HUES64 (cell line): ENCODE measurements around the gene SPSB3.

Experiments used
- H3K27ac ChIP-seq: 2 replicates; pipeline ENCODE4 v1.7.0; 2013; ENCODE audit warnings: low read depth, low read length, inconsistent platforms
- H3K27me3 ChIP-seq: 2 replicates; pipeline ENCODE4 v1.6.1; 2013; ENCODE audit warnings: mild to moderate bottlenecking, low read length; ENCODE audit not compliant: insufficient read depth
- H3K36me3 ChIP-seq: 2 replicates; pipeline ENCODE4 v1.6.1; 2013; ENCODE audit warnings: mild to moderate bottlenecking, low read length; ENCODE audit not compliant: insufficient read depth
- H3K4me1 ChIP-seq: 2 replicates; pipeline ENCODE4 v1.6.1; 2013; ENCODE audit warnings: mild to moderate bottlenecking, low read length, moderate library complexity; ENCODE audit not compliant: insufficient read depth
- H3K4me3 ChIP-seq: 2 replicates; pipeline ENCODE4 v1.5.1; 2013; ENCODE audit warnings: mild to moderate bottlenecking, low read length, moderate library complexity
- H3K9ac ChIP-seq: 2 replicates; pipeline ENCODE4 v1.6.1; 2013; ENCODE audit warnings: mild to moderate bottlenecking, low read depth, low read length
- H3K9me3 ChIP-seq: 2 replicates; pipeline ENCODE4 v1.6.1; 2013; ENCODE audit warnings: low read depth, low read length; ENCODE audit not compliant: insufficient read depth
- WGBS: fragments of 150-250, 120-280 bp; methylation state at CpG from one replicate; pipeline ENCODE4 v1.1.7; 2013; ENCODE audit warnings: missing lambda C conversion rate; 5-methylcytosine and 5-hydroxymethylcytosine counted together

The SPSB3 gene

GRCh38 chr16:1777375-1778199 lies 4.8 kb downstream of the SPSB3 start:
- WGBS = 94% methylated on average over 36 of the region's 36 CpGs
- H3K27ac ChIP-seq = no peak overlapping the region

GRCh38 chr16:1776991-1777374 lies 5.4 kb downstream of the SPSB3 start:
- WGBS = 95% methylated on average over 22 of the region's 22 CpGs
- no peak overlapping the region for H3K27ac ChIP-seq
- no peaks in the 10 kb centered on the region for H3K9me3 ChIP-seq
- no peak overlapping the region for H3K9ac ChIP-seq
- H3K36me3 ChIP-seq = peaks cover 35% of the 10 kb centered on the region
- no peak overlapping the region for H3K4me3 ChIP-seq
- H3K4me1 ChIP-seq = no peaks in the 10 kb centered on the region; the same call in 1 of the 2 replicates
- no peaks in the 10 kb centered on the region for H3K27me3 ChIP-seq

More at GRCh38 chr16:1777375-1778199, 4.8 kb downstream of the SPSB3 start:
- no peaks in the 10 kb centered on the region for H3K9me3 ChIP-seq
- H3K36me3 ChIP-seq = peaks cover 35% of the 10 kb centered on the region
- no peak overlapping the region for H3K9ac ChIP-seq
- H3K27me3 ChIP-seq = no peaks in the 10 kb centered on the region
- H3K4me3 ChIP-seq = no peak overlapping the region
- no peaks in the 10 kb centered on the region; the same call in 1 of the 2 replicates for H3K4me1 ChIP-seq

- WGBS = 97% methylated on average over 13 of the region's 13 CpGs
- Histone ChIP-seq H3K27me3 (no peaks in the 10 kb centered on the region), H3K27ac (no peak overlapping the region), H3K4me3 (no peak overlapping the region), H3K9me3 (no peaks in the 10 kb centered on the region), H3K9ac (no peak overlapping the region), H3K36me3 (peaks cover 35% of the 10 kb centered on the region), H3K4me1 (no peaks in the 10 kb centered on the region; the same call in 1 of the 2 replicates)
Measured at GRCh38 chr16:1776672-1776955, 5.8 kb downstream of the SPSB3 start.

- no peak overlapping the region for H3K4me3 ChIP-seq
- H3K9me3 ChIP-seq = no peaks in the 10 kb centered on the region
- H3K27ac ChIP-seq = no peak overlapping the region
- H3K4me1 ChIP-seq = no peaks in the 10 kb centered on the region; the same call in 1 of the 2 replicates
- H3K27me3 ChIP-seq = no peaks in the 10 kb centered on the region
- WGBS = 96% methylated on average over 28 of the region's 28 CpGs
- H3K36me3 ChIP-seq = peaks cover 35% of the 10 kb centered on the region
- no peak overlapping the region for H3K9ac ChIP-seq
Measured at GRCh38 chr16:1775846-1776671, 6.3 kb downstream of the SPSB3 start.

GRCh38 chr16:1775006-1775845 lies 7.1 kb downstream of the SPSB3 start:
- Histone ChIP-seq H3K36me3 (peaks cover 30% of the 10 kb centered on the region), H3K27me3 (no peaks in the 10 kb centered on the region), H3K4me1 (no peaks in the 10 kb centered on the region; the same call in 1 of the 2 replicates), H3K4me3 (no peak overlapping the region), H3K9me3 (no peaks in the 10 kb centered on the region), H3K9ac (0 out of 2 replicates have a peak overlapping the region, but pooled peaks have one; percentile 98), H3K27ac (no peak overlapping the region)
- WGBS = 95% methylated on average over 30 of the region's 30 CpGs

GRCh38 chr16:1774448-1774780 lies 8.0 kb downstream of the SPSB3 start:
- peak overlapping the region; percentile 93 for H3K4me3 ChIP-seq
- WGBS = 93% methylated on average over 7 of the region's 7 CpGs
- peaks cover 30% of the 10 kb centered on the region for H3K36me3 ChIP-seq
- H3K9ac ChIP-seq = 0 out of 2 replicates have a peak overlapping the region, but pooled peaks have one; percentile 98
- no peaks in the 10 kb centered on the region; the same call in 1 of the 2 replicates for H3K4me1 ChIP-seq
- no peak overlapping the region for H3K27ac ChIP-seq
- H3K27me3 ChIP-seq = no peaks in the 10 kb centered on the region
- no peaks in the 10 kb centered on the region for H3K9me3 ChIP-seq

GRCh38 chr16:1773703-1774447 lies 8.5 kb downstream of the SPSB3 start:
- Histone ChIP-seq H3K4me1 (no peaks in the 10 kb centered on the region; the same call in 1 of the 2 replicates), H3K27ac (peak overlapping the region; percentile 86; the same call in 1 of the 2 replicates), H3K27me3 (no peaks in the 10 kb centered on the region), H3K36me3 (peaks cover 29% of the 10 kb centered on the region), H3K4me3 (peak overlapping the region; percentile 93), H3K9ac (peak overlapping the region; percentile 98), H3K9me3 (no peaks in the 10 kb centered on the region)
- WGBS = 33% methylated on average over 45 of the region's 45 CpGs

- Histone ChIP-seq H3K27ac (peak within 1 kb of the TSS; percentile 86), H3K36me3 (peaks cover 33% of the 10 kb centered on the region), H3K9ac (peak within 1 kb of the TSS; percentile 98), H3K9me3 (no peaks in the 10 kb centered on the region), H3K4me3 (peak within 1 kb of the TSS; percentile 93), H3K27me3 (no peaks in the 10 kb centered on the region), H3K4me1 (no peaks in the 10 kb centered on the region; the same call in 1 of the 2 replicates)
- whole genome bisulfite sequencing = under 1% methylated on average over 108 of the region's 108 CpGs
Measured at GRCh38 chr16:1772908-1773702, 9.3 kb downstream of the SPSB3 start, which contains the start of gene MRPS34. TSS of gene MRPS34 (minus strand) at chr16:1773134. CDS start at chr16:1773119, 15 bp downstream.

GRCh38 chr16:1772362-1772907 lies 9.9 kb downstream of the SPSB3 start, which contains the start of gene EME2:
TSS of gene EME2 (plus strand) at chr16:1772810. CDS start at chr16:1773228, 418 bp downstream.
- 1% methylated on average over 53 of the region's 53 CpGs for WGBS

More at GRCh38 chr16:1772362-1772907, 9.9 kb downstream of the SPSB3 start, which contains the start of gene EME2:
- H3K27me3 ChIP-seq = no peaks in the 10 kb centered on the region
- H3K9ac ChIP-seq = peak within 1 kb of the TSS; percentile 98
- peak within 1 kb of the TSS; percentile 93 for H3K4me3 ChIP-seq
- no peaks in the 10 kb centered on the region; the same call in 1 of the 2 replicates for H3K4me1 ChIP-seq
- peak within 1 kb of the TSS; percentile 86 for H3K27ac ChIP-seq
- H3K36me3 ChIP-seq = peaks cover 36% of the 10 kb centered on the region
- no peaks in the 10 kb centered on the region for H3K9me3 ChIP-seq
